Ascending aorta (tissue), 2 donors: ENCODE data around the gene MYRFL. TPM values are rescaled to one million over a fixed set of nuclear protein-coding genes. Genes with fewer than 3 reads are reported as not detected.

Experiments used
- DNase-seq, 2 donors: peaks; one replicate each; pipeline ENCODE4 v3.0.0-alpha.2; 2019; ENCODE audit warnings: low spot score in 2 of 2
- H3K27ac ChIP-seq, 2 donors: fragments of 200-600 bp; sonication (generic); one replicate each; pipeline ENCODE4 v1.5.1; 2016 to 2017; ENCODE audit warnings: mild to moderate bottlenecking in 1 of 2
- H3K27me3 ChIP-seq: fragments of 200-600 bp; sonication (generic); one replicate; pipeline ENCODE4 v1.5.1; 2017
- H3K36me3 ChIP-seq, 2 donors: fragments of 200-600 bp; sonication (generic); one replicate each; pipeline ENCODE4 v1.5.1; 2016
- H3K4me1 ChIP-seq, 2 donors: fragments of 200-600 bp; sonication (generic); one replicate each; pipeline ENCODE4 v1.5.1; 2016 to 2017; ENCODE audit warnings: mild to moderate bottlenecking in 1 of 2
- H3K4me3 ChIP-seq, 2 donors: fragments of 200-600 bp; sonication (generic); one replicate each; pipeline ENCODE4 v1.5.1; 2016 to 2017; ENCODE audit warnings: mild to moderate bottlenecking in 1 of 2
- H3K9me3 ChIP-seq, 2 donors: fragments of 200-600 bp; sonication (generic); one replicate each; pipeline ENCODE4 v1.5.1; 2016
- intact Hi-C: fragments of 100-400 bp; cut with DNase I; formaldehyde crosslinking; loops from one replicate; pipeline ENCODE4 v1.15.1; 2023
- total RNA-seq: library from RNA; depleted of rRNA; stranded (reverse); fragments of >200 nt; gene quantifications from one replicate; pipeline ENCODE4 v1.1.0, GENCODE V29; 2016
- TF ChIP-seq, protein P1 (sequence below), 3 experiments: fragments of 200-600 bp in 2 of 3; fragments of 450-650 bp in 1 of 3; sonication (generic) in 2 of 3; IDR thresholded peaks; one replicate each; pipeline ENCODE4 v1.5.1; 2016 to 2019; ENCODE audit warnings: antibody characterized with exemption in 3 of 3, mild to moderate bottlenecking in 1 of 3, moderate library complexity in 1 of 3

MYRFL gene
- total RNA-seq, 1 donor from 2014 or later, result not detected

DNA sequence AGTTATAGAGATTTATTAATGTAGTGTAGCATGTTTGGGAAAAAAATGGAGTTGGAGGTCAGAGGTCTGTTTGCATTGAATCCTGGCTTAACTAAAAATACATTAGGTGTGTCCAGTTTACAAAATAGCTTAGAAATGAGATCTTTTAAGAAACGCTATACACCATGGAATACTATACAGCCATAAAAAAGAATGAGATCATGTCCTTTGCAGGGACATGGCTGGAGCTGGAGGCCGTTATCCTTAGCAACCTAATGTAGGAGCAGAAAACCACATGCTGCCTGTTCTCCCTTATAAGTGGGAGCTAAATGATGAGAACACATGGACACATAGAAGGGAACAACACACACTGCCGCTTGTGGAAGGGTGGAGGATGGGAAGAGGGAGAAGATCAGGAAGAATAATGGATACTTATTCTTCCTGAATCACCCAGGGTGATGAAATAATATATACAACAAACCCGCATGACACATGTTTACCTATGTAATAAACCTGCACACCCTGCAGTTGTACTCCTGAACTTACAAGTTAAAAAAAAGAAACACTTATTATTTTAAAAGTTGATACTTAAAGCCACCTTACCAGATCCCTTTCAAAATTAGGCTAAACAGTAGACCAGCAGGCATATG is 14.0 kb upstream of the MYRFL start:
- TF ChIP-seq, protein P1, sequence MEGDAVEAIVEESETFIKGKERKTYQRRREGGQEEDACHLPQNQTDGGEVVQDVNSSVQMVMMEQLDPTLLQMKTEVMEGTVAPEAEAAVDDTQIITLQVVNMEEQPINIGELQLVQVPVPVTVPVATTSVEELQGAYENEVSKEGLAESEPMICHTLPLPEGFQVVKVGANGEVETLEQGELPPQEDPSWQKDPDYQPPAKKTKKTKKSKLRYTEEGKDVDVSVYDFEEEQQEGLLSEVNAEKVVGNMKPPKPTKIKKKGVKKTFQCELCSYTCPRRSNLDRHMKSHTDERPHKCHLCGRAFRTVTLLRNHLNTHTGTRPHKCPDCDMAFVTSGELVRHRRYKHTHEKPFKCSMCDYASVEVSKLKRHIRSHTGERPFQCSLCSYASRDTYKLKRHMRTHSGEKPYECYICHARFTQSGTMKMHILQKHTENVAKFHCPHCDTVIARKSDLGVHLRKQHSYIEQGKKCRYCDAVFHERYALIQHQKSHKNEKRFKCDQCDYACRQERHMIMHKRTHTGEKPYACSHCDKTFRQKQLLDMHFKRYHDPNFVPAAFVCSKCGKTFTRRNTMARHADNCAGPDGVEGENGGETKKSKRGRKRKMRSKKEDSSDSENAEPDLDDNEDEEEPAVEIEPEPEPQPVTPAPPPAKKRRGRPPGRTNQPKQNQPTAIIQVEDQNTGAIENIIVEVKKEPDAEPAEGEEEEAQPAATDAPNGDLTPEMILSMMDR (IDR thresholded peaks at IDR 0.05), result no peak
- Histone ChIP-seq H3K4me3 (no peak overlapping the region), H3K27ac (no peak overlapping the region), H3K36me3 (peaks cover 0 to 6% of the 10 kb centered on the region in 2 donors), H3K27me3 (no peaks in the 10 kb centered on the region), H3K4me1 (no peaks in the 10 kb centered on the region), H3K9me3 (no peaks in the 10 kb centered on the region)
- no peak for DNase-seq
- intact Hi-C loops, result no loop called here

DNA sequence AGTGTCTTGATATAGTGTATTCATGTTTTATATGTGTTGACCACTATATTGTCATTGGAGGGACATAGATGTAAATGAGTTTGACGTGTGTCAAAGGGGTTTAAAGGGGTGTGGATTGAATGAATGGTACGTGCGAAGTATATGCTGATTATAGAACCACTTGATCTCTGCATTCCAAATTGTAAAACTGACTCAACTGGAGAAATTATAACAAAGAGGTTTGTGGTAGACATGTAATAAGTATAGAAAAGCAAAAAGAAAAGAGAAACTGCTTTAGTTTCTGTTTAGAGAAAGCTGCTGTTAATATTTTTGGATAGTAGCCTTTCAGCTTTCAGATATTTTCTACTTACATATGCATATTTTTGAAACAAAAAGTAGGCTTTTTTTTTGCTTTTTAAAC is 8.9 kb upstream of the MYRFL start:
- DNase-seq, result no peak

DNA sequence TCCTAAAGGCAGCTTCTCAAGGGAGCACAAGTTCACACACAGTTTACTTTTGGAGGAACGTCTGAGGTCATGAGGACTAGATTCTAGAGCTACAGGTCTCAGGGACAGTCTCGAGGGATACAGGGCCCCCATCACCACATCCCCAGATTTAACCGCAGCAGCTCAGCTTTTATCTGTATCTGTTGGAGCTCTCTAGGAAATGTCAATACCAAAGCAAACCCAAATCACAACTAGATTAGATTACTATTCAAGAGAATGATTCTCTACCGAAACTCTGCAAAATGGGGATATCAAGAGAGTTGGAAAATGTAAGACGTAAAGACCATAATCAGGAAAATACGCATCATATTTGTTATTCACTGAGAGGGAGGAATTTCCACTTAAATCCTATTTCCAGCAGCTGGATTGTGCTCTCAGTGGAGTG is 4.0 kb upstream of the MYRFL start:
- Histone ChIP-seq H3K27ac (no peak overlapping the region), H3K36me3 (no peaks in the 10 kb centered on the region), H3K9me3 (no peaks in the 10 kb centered on the region), H3K27me3 (no peaks in the 10 kb centered on the region), H3K4me1 (no peaks in the 10 kb centered on the region), H3K4me3 (no peak overlapping the region)
- DNase-seq, result no peak
- TF ChIP-seq, protein P1 (IDR thresholded peaks at IDR 0.05), result no peak
- intact Hi-C loops, result no loop called here

More for the DNA sequence above, 8.9 kb upstream of the MYRFL start:
- TF ChIP-seq, protein P1 (IDR thresholded peaks at IDR 0.05), result no peak
- Histone ChIP-seq H3K4me3 (no peak overlapping the region), H3K27me3 (no peaks in the 10 kb centered on the region), H3K27ac (no peak overlapping the region), H3K4me1 (no peaks in the 10 kb centered on the region), H3K9me3 (no peaks in the 10 kb centered on the region), H3K36me3 (no peaks in the 10 kb centered on the region)
- intact Hi-C loops, result no loop called here

DNA sequence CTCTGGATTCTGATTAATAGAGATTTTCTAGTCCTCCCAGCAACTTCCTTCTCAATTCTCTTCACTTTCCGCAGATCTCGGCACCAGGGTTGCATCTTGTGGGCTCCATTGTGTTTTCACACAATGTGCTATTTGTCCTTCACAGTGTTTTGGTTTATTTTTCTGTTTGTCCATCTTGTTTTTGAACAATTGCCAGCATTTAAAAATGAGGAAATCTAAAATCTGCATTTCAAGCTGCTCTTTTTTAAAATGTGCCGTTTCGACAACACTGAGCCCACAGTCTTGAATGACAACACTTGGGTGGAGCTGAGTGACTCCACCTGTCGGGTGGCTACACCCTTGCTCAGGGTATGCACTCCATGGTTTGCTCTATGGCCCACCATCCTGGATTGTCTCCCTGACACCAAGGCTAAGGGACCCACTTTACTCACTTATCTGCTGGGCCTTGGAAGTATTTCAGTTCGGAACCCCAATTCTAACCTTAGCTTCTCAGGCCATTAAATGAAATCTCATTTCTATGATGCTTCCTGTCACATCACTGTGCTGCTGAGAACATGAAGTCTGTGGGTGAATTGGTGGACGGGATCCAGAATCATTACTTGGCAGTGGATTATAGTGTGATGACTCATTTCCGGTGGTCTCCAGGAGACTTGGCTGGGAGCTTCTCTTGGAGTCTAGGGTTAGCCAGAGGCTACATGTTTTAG is 3.4 kb upstream of the MYRFL start:
- Histone ChIP-seq H3K9me3 (no peaks in the 10 kb centered on the region), H3K27me3 (no peaks in the 10 kb centered on the region), H3K4me1 (no peaks in the 10 kb centered on the region), H3K36me3 (no peaks in the 10 kb centered on the region), H3K27ac (no peak overlapping the region), H3K4me3 (no peak overlapping the region)
- no peak for DNase-seq
- TF ChIP-seq, protein P1 (IDR thresholded peaks at IDR 0.05), result no peak
- intact Hi-C loops, result no loop called here

DNA sequence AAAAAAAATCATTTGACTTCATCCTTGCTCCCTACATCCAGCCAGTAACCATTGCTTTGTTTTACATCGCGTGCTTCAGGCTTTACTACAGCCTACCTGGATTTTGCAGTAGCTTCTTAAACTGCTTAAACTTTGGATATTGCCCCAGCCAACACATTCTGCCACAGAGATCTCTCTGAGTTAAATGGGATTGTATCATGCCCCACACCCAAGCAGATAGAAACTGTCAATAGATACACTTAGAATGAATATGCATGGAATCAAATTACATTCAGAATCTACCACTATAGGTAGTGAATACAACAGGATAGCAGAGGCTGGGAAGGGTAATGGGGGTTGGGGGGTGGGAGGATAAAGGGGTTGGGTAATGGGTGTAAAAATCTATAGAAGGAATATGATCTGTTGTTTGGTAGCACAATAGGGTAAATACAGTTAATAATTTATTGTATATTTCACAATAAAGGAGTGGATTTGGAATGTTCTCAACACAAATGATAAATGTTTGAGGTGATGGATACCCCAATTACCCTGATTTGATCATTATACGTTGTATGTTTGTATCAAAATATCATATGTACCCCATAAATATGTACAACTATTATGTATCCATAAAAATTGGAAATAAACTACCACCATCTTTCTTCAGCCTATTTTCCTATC is 2.7 kb upstream of the MYRFL start:
- no peak for DNase-seq
- Histone ChIP-seq H3K4me3 (no peak overlapping the region), H3K36me3 (no peaks in the 10 kb centered on the region), H3K27me3 (no peaks in the 10 kb centered on the region), H3K27ac (no peak overlapping the region), H3K4me1 (no peaks in the 10 kb centered on the region), H3K9me3 (no peaks in the 10 kb centered on the region)
- intact Hi-C loops, result no loop called here
- TF ChIP-seq, protein P1 (IDR thresholded peaks at IDR 0.05), result no peak
